Liver (tissue), 3 donors: ENCODE results near the gene CREB5.

ENCODE experiments used
- ATF3 ChIP-seq: IDR thresholded peaks from 2 replicates; pipeline ENCODE4 v1.6.1; 2016; ENCODE audit warnings: antibody characterized with exemption
- CTCF ChIP-seq: fragments of 150-350 bp; IDR thresholded peaks from 2 replicates; pipeline ENCODE4 v1.5.1; 2017; ENCODE audit warnings: improper control_type of control experiment, low read depth, low read length; ENCODE audit not compliant: missing input control
- EGR1 ChIP-seq, 2 donors: IDR thresholded peaks; 2 replicates each; pipeline ENCODE4 v1.6.1; 2016 to 2018; ENCODE audit warnings: antibody characterized with exemption in 2 of 2, low read depth in 2 of 2
- FOXA1 ChIP-seq: IDR thresholded peaks from 2 replicates; pipeline ENCODE4 v1.6.1; 2016; ENCODE audit warnings: antibody characterized with exemption
- GABPA ChIP-seq, 2 donors: IDR thresholded peaks in 1 of 2; conservative IDR thresholded peaks in 1 of 2; 2 replicates each; pipeline ENCODE4 v1.6.1; 2016; ENCODE audit warnings: antibody characterized with exemption in 2 of 2, mild to moderate bottlenecking in 1 of 2, moderate library complexity in 1 of 2
- JUND ChIP-seq, 2 donors: IDR thresholded peaks; 2 replicates each; pipeline ENCODE4 v1.6.1; 2016; ENCODE audit warnings: antibody characterized with exemption in 2 of 2
- MAX ChIP-seq: IDR thresholded peaks from 2 replicates; pipeline ENCODE4 v1.6.1; 2016; ENCODE audit warnings: antibody characterized with exemption
- REST ChIP-seq: IDR thresholded peaks from 2 replicates; pipeline ENCODE4 v1.6.1; 2016; ENCODE audit warnings: antibody characterized with exemption, mild to moderate bottlenecking
- RXRA ChIP-seq, 2 donors: IDR thresholded peaks; 2 replicates each; pipeline ENCODE4 v1.6.1; 2017 to 2018; ENCODE audit warnings: antibody characterized with exemption in 2 of 2, mild to moderate bottlenecking in 1 of 2
- SP1 ChIP-seq: IDR thresholded peaks from 2 replicates; pipeline ENCODE4 v1.6.1; 2018; ENCODE audit warnings: antibody characterized with exemption, mild to moderate bottlenecking
- TAF1 ChIP-seq: conservative IDR thresholded peaks from 2 replicates; pipeline ENCODE4 v1.6.1; 2016; ENCODE audit warnings: antibody characterized with exemption, mild to moderate bottlenecking
- YY1 ChIP-seq: IDR thresholded peaks from 2 replicates; pipeline ENCODE4 v1.6.1; 2016; ENCODE audit warnings: antibody characterized with exemption, mild to moderate bottlenecking
- ZBTB33 ChIP-seq: IDR thresholded peaks from 2 replicates; pipeline ENCODE4 v1.6.1; 2016; ENCODE audit warnings: antibody characterized with exemption
- donor health status: healthy.
- donor health status: healthy.

GRCh38 chr7:28842769-28843295, 430.5 kb downstream of the CREB5 start:
- TF ChIP-seq EGR1 (IDR thresholded peaks at IDR 0.05; ENCODE audit: low read depth in 2 of 2) (no peak), RXRA (IDR thresholded peaks at IDR 0.05) (no peak), CTCF (no peak), SP1 (no peak), TAF1 (no peak), FOXA1 (no peak), YY1 (no peak), MAX (no peak), GABPA (IDR thresholded peaks at IDR 0.05 in 1 of 2, conservative IDR thresholded peaks at IDR 0.05 in 1 of 2) (no peak), JUND (IDR thresholded peaks at IDR 0.05) (no peak), ATF3 (no peak), REST (no peak), ZBTB33 (no peak)
